Right kidney (tissue), 1 donor: ENCODE measurements around the gene RDH11.

ENCODE experiments used
- DNase-seq: peaks from one replicate; pipeline ENCODE4 v3.0.0-alpha.2; 2016

RDH11 gene

GRCh38 chr14:67650151-67650550, 45.4 kb downstream of the RDH11 start:
- DNase-seq = no peak

- DNase-seq = no peak
Observed at GRCh38 chr14:67646131-67646530, 49.4 kb downstream of the RDH11 start.

GRCh38 chr14:67645414-67645813, 50.1 kb downstream of the RDH11 start:
- DNase-seq = no peak

GRCh38 chr14:67644428-67644827, 51.1 kb downstream of the RDH11 start:
- no peak for DNase-seq

- no peak for DNase-seq
Observed at GRCh38 chr14:67643713-67644112, 51.9 kb downstream of the RDH11 start.

GRCh38 chr14:67641902-67642749, 53.4 kb downstream of the RDH11 start:
- DNase-seq = no peak

- DNase-seq = no peak
Observed at GRCh38 chr14:67641480-67641879, 54.1 kb downstream of the RDH11 start.

GRCh38 chr14:67638642-67639041, 56.9 kb downstream of the RDH11 start:
- no peak for DNase-seq

GRCh38 chr14:67636361-67636919, 59.1 kb downstream of the RDH11 start:
- DNase-seq = no peak

GRCh38 chr14:67633451-67634147, 62.0 kb downstream of the RDH11 start:
- no peak for DNase-seq

GRCh38 chr14:67630938-67631337, 64.6 kb downstream of the RDH11 start:
- DNase-seq = no peak

- DNase-seq = no peak
Observed at GRCh38 chr14:67630186-67630585, 65.4 kb downstream of the RDH11 start.

GRCh38 chr14:67627519-67627918, 68.0 kb downstream of the RDH11 start:
- no peak for DNase-seq
